ENCODE data around the gene PHACTR3. TPM values are rescaled to one million over a fixed set of nuclear protein-coding genes. Genes with fewer than 3 reads are reported as not detected.

The PHACTR3 gene
- total and polyA plus RNA-seq, 2 donors (not counting 3 experiments of a cell fraction or from before 2014, with no cell fraction given), result not detected

- H3K79me2 ChIP-seq (ENCODE audit: control insufficient read depth, insufficient read depth, low read length), result no peaks in the 10 kb centered on the region
- H3K4me2 ChIP-seq (ENCODE audit: insufficient read depth, low read length), result no peak overlapping the region
- TF ChIP-seq CTCF (IDR thresholded peaks at IDR 0.05; ENCODE audit: extremely low read depth in 1 of 2, insufficient read depth in 1 of 2, low read depth in 1 of 2, low read length in 2 of 2) (no peak), GATA2 (IDR thresholded peaks at IDR 0.05; ENCODE audit: insufficient read depth, insufficient read length, low read depth, low read length) (no peak), POLR2AphosphoS5 (IDR thresholded peaks at IDR 0.05; ENCODE audit: insufficient read depth, low read depth, low read length) (no peak), POLR2A (IDR thresholded peaks at IDR 0.05; ENCODE audit: low read depth, low read length) (no peak), FOS (IDR thresholded peaks at IDR 0.05; ENCODE audit: borderline replicate concordance, insufficient read depth, low read length) (no peak), JUN (IDR thresholded peaks at IDR 0.05; ENCODE audit: borderline replicate concordance, insufficient read depth, insufficient read length, low read depth) (no peak), EZH2 (IDR thresholded peaks at IDR 0.05; ENCODE audit: borderline replicate concordance, low read depth, low read length, severe bottlenecking) (no peak), MAX (IDR thresholded peaks at IDR 0.05; ENCODE audit: insufficient read depth, insufficient read length) (no peak), MYC (IDR thresholded peaks at IDR 0.05; ENCODE audit: low read depth, low read length) (no peak)
- H3K9me3 ChIP-seq (replicated peaks; ENCODE audit: control insufficient read depth, insufficient read depth, low read length), result peaks cover 2% of the 10 kb centered on the region
- ChIA-PET POLR2A (no interaction called here), CTCF (no interaction called here)
- no peaks in the 10 kb centered on the region for H3K27me3 ChIP-seq (ENCODE audit: control insufficient read depth in 2 of 2, insufficient read depth in 2 of 2, low read length in 2 of 2)
- no peaks in the 10 kb centered on the region for H3K9me1 ChIP-seq (replicated peaks; ENCODE audit: control insufficient read depth, extremely low read depth, insufficient read depth, low read length)
- H2AFZ ChIP-seq (ENCODE audit: low read depth, low read length), result no peak overlapping the region
- H4K20me1 ChIP-seq (replicated peaks; ENCODE audit: control insufficient read depth, extremely low read depth, insufficient read depth, low read length), result no peaks in the 10 kb centered on the region
- FAIRE-seq (no peak), DNase-seq (ENCODE audit: low read depth, low spot score) (no peak)
- no peak overlapping the region for H3K27ac ChIP-seq (ENCODE audit: insufficient read depth, low read depth, low read length)
- no peaks in the 10 kb centered on the region for H3K36me3 ChIP-seq (ENCODE audit: control insufficient read depth in 2 of 2, extremely low read depth in 1 of 2, insufficient read depth in 2 of 2, low read length in 2 of 2)
- no peaks in the 10 kb centered on the region for H3K4me1 ChIP-seq (ENCODE audit: control insufficient read depth, extremely low read depth, insufficient read depth, low read length)
- BruUV-seq (replicated peaks), result no TSS peak
- H3K9ac ChIP-seq (replicated peaks; ENCODE audit: extremely low read depth, insufficient read depth, low read length), result no peak overlapping the region
- H3K4me3 ChIP-seq (replicated peaks in 1 of 3; ENCODE audit: insufficient read depth in 1 of 3, low read depth in 1 of 3, low read length in 3 of 3), result no peak overlapping the region
- dilution Hi-C loops (cut with MboI; ENCODE audit: extremely low pct_ligation_motif_present, low sequenced_read_pairs), result no loop called here
- intact Hi-C loops (cut with micrococcal nuclease), result no loop called here
Observed at GRCh38 chr20:59709636-59710035, 105.3 kb downstream of the PHACTR3 start.
